Large intestine (tissue), 3 donors: ENCODE measurements around the gene NLRP11. TPM values are rescaled to one million over a fixed set of nuclear protein-coding genes. Genes with fewer than 3 reads are reported as not detected.
A peak's percentile ranks its signal among the peaks of the same experiment; 100 is the strongest.
"Not testable (repeated sequence)": the region's sequence is repeated elsewhere in the genome, so short reads cannot be mapped to it uniquely, and the experiment has no call there.

Experiments
- DNase-seq, 2 donors: peaks; one replicate each; pipeline versions ENCODE4 v3.0.0 to v3.0.0-alpha.2; 2013
- H3K27ac ChIP-seq: one replicate; pipeline ENCODE4 v1.5.1; 2013; ENCODE audit warnings: low read length
- H3K27me3 ChIP-seq: 2 replicates; pipeline ENCODE4 v1.6.1; 2013; ENCODE audit warnings: low read length; ENCODE audit not compliant: control insufficient read depth, insufficient read depth
- H3K36me3 ChIP-seq: 2 replicates; pipeline ENCODE4 v1.6.1; 2013; ENCODE audit warnings: low read length; ENCODE audit not compliant: control insufficient read depth, insufficient read depth
- H3K4me1 ChIP-seq: one replicate; pipeline ENCODE4 v1.6.1; 2013; ENCODE audit warnings: low read length; ENCODE audit not compliant: control insufficient read depth, insufficient read depth
- H3K4me3 ChIP-seq: one replicate; pipeline ENCODE4 v1.5.1; 2013; ENCODE audit warnings: low read length
- H3K9me3 ChIP-seq: one replicate; pipeline ENCODE4 v1.6.1; 2013; ENCODE audit warnings: mild to moderate bottlenecking, low read depth, low read length, moderate library complexity; ENCODE audit not compliant: control insufficient read depth
- WGBS: methylation state at CpG from one replicate; pipeline ENCODE4 v1.1.5; 2013; ENCODE audit warnings: low lambda C conversion rate; ENCODE audit not compliant: insufficient coverage; 5-methylcytosine and 5-hydroxymethylcytosine counted together
- polyA plus RNA-seq: library from polyadenylated mRNA; unstranded; fragments of 120-200 nt; gene quantifications from one replicate; pipeline ENCODE4 v1.2.1, GENCODE V29; 2013

NLRP11 gene
- polyA plus RNA-seq, 1 donor, result 0.04 TPM

- no peak overlapping the region for H3K27ac ChIP-seq
- no peaks in the 10 kb centered on the region for H3K36me3 ChIP-seq
- no peaks in the 10 kb centered on the region for H3K9me3 ChIP-seq
- H3K4me3 ChIP-seq, result no peak overlapping the region
- no peaks in the 10 kb centered on the region for H3K27me3 ChIP-seq
- no peak for DNase-seq
- 92% methylated on average over 7 of the region's 11 CpGs for WGBS
- H3K4me1 ChIP-seq, result no peaks in the 10 kb centered on the region
Observed at GRCh38 chr19:55795021-55795420, 36.8 kb downstream of the NLRP11 start.

DNA sequence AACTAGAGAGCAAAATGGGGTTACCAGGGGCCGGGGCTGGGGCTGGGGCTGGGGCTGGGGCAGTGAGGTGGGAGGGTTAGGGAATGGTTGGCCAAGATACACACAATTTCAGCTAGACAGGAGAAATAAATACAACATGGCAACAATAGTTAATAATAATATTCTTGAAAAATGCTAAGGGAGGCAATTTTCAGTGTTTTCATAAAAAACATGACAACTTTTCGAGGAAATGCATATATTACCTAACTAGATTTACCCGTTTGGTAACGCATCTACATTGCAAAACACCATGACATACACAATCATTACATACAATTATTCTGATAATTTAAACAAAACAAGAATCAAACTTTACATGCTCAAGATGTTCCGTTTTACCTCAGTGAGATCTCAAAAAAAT lies 50.7 kb downstream of the NLRP11 start:
- DNase-seq, result no peak
- Histone ChIP-seq H3K4me3 (no peak overlapping the region), H3K4me1 (no peaks in the 10 kb centered on the region), H3K27me3 (no peaks in the 10 kb centered on the region), H3K27ac (no peak overlapping the region), H3K36me3 (no peaks in the 10 kb centered on the region), H3K9me3 (no peaks in the 10 kb centered on the region)
- WGBS, result 85% methylated on average over 4 of the region's 5 CpGs

- no peaks in the 10 kb centered on the region for H3K27me3 ChIP-seq
- no CpG with 5 or more reads among the region's 16 CpGs for WGBS
Observed at GRCh38 chr19:55778331-55778730, 53.5 kb downstream of the NLRP11 start.

DNA sequence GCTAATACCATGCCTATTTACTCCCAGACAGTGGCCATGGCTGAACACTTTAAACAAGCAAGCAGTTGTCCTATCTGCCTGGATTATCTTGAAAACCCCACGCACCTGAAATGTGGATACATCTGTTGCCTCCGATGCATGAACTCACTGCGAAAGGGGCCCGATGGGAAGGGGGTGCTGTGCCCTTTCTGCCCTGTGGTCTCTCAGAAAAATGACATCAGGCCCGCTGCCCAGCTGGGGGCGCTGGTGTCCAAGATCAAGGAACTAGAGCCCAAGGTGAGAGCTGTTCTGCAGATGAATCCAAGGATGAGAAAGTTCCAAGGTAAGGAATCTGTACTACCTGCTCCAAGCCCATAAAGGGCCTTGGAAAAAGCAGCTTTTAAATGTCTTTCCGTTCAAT lies 54.3 kb downstream of the NLRP11 start:
- Histone ChIP-seq H3K36me3 (no peaks in the 10 kb centered on the region), H3K27ac (no peak overlapping the region)
- no peak for DNase-seq

More at GRCh38 chr19:55778331-55778730, 53.5 kb downstream of the NLRP11 start:
- H3K36me3 ChIP-seq, result no peaks in the 10 kb centered on the region
- no peaks in the 10 kb centered on the region for H3K4me1 ChIP-seq
- H3K27ac ChIP-seq, result no peak overlapping the region
- no peaks in the 10 kb centered on the region for H3K9me3 ChIP-seq
- DNase-seq, result no peak
- H3K4me3 ChIP-seq, result no peak overlapping the region

GRCh38 chr19:55769632-55770031 lies 62.2 kb downstream of the NLRP11 start:
- not testable (repeated sequence) for H3K36me3 ChIP-seq, DNase-seq, H3K4me1 ChIP-seq, H3K9me3 ChIP-seq, H3K4me3 ChIP-seq, H3K27me3 ChIP-seq, H3K27ac ChIP-seq
- WGBS, result 50% methylated on average over 1 of the region's 3 CpGs

More for the DNA sequence above, 54.3 kb downstream of the NLRP11 start:
- no CpG with 5 or more reads among the region's 7 CpGs for WGBS
- H3K4me3 ChIP-seq, result no peak overlapping the region
- no peaks in the 10 kb centered on the region for H3K9me3 ChIP-seq
- H3K4me1 ChIP-seq, result no peaks in the 10 kb centered on the region
- H3K27me3 ChIP-seq, result no peaks in the 10 kb centered on the region

DNA sequence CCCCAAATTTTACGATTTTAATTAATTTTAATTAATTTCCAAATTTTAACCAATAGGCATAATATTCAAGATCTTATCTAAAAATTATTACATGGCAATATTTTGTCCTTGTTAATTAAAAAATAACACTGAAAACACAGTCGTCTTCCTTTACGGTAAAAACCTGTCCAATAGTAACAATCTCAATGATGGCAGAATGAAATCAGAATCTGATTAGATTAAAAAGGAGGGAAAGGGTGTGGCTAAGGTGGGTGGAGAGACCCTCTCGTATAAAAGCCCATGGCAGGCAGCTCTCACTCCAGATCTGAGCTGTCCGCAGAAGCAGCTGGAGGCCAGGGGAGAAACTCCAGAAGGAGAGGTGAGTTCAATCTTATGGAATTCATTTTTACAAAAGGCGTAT lies 63.0 kb downstream of the NLRP11 start, which contains the start of gene RFPL4AL1:
Gene RFPL4AL1, plus strand, starts transcription at position 301 of the 400 bp plus-strand sequence. CDS start 2,687 bp downstream, outside the sequence.
- not testable (repeated sequence) for H3K9me3 ChIP-seq, H3K27me3 ChIP-seq, DNase-seq, H3K36me3 ChIP-seq, H3K4me3 ChIP-seq, H3K4me1 ChIP-seq, H3K27ac ChIP-seq
- WGBS, result no CpG with 5 or more reads among the region's 6 CpGs

DNA sequence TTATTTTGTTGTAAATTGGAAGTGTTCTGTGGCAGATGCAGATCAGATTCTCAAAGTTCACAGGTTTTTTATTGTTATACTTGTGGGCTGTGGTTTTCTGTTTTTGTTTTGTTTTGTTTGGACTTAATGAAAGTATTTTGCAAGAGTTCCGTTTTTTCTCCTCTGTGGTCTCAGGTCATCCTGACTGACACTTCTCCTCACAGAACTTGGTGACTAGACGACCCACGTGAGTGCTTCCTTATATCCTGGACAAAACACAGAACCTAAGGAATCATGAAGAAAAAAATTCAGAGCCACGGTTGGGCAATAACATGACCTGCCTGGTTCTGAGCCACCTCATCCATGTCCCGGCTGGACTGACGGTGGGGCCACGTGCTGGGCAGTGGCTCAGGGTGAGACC lies 65.3 kb downstream of the NLRP11 start:
- Histone ChIP-seq H3K4me3 (no peak overlapping the region), H3K27me3 (no peaks in the 10 kb centered on the region), H3K9me3 (no peaks in the 10 kb centered on the region), H3K27ac (no peak overlapping the region), H3K4me1 (no peaks in the 10 kb centered on the region), H3K36me3 (no peaks in the 10 kb centered on the region)
- no CpG with 5 or more reads among the region's 7 CpGs for WGBS
- DNase-seq, result peak in 1 of 2 donors; percentile 0

- H3K4me1 ChIP-seq, H3K4me3 ChIP-seq, DNase-seq, H3K27me3 ChIP-seq, H3K27ac ChIP-seq, H3K36me3 ChIP-seq, H3K9me3 ChIP-seq: not testable (repeated sequence)
- no CpG with 5 or more reads among the region's 3 CpGs for WGBS
Observed at GRCh38 chr19:55758797-55759196, 73.0 kb downstream of the NLRP11 start, which contains the start of gene RFPL4A. Gene RFPL4A, plus strand, starts transcription at chr19:55759097. Its CDS starts 2,704 bp downstream, at chr19:55761801.

DNA sequence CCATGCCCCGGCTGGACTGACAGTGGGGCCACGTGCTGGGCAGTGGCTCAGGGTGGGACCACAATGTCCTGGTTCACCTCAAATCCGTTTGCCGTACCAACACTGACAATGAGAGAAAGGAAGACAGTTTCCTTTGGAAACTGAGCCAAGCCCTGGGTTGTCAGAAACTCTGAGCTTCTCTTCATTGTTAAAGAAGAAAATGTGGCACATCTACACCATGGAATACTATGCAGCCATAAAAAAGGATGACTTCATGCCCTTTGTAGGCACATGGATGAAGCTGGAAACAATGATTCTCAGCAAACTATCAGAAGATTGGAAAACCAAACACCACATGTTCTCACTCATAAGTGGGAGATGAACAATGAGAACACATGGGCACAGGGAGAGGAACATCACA lies 75.0 kb downstream of the NLRP11 start:
- DNase-seq, H3K4me1 ChIP-seq, H3K4me3 ChIP-seq, H3K36me3 ChIP-seq, H3K27me3 ChIP-seq, H3K9me3 ChIP-seq, H3K27ac ChIP-seq: not testable (repeated sequence)
- no CpG with 5 or more reads among the region's 4 CpGs for WGBS

DNA sequence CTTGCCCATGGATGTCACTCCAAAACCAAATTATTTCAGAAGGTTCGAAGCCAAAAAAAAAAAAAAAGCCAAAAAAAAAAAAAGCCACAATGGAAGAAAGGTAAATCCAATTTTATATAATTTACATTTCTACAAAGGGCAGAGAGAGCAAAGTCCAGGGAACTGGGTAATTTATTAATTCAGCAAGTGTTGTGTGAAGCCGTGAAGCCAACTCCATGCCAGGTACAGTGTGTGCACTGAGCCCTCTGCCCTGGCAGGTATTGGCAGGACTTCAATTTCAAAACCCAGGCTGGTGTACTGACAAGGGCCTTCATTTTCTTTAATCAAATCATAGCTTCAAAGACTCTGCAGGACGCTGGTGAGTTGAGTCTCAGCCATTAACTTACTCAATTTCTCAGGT lies 78.4 kb downstream of the NLRP11 start:
- 100% methylated on average over 1 of the region's 3 CpGs for WGBS
- no peaks in the 10 kb centered on the region for H3K4me1 ChIP-seq
- DNase-seq, result no peak
- no peaks in the 10 kb centered on the region for H3K9me3 ChIP-seq
- H3K36me3 ChIP-seq, result no peaks in the 10 kb centered on the region
- H3K27ac ChIP-seq, result no peak overlapping the region
- H3K27me3 ChIP-seq, result no peaks in the 10 kb centered on the region
- no peak overlapping the region for H3K4me3 ChIP-seq

- Histone ChIP-seq H3K4me3 (no peak overlapping the region), H3K4me1 (no peaks in the 10 kb centered on the region), H3K36me3 (no peaks in the 10 kb centered on the region), H3K9me3 (no peaks in the 10 kb centered on the region), H3K27me3 (no peaks in the 10 kb centered on the region), H3K27ac (no peak overlapping the region)
- 100% methylated on average over 1 of the region's 6 CpGs for WGBS
- no peak for DNase-seq
Observed at GRCh38 chr19:55750715-55751114, 81.1 kb downstream of the NLRP11 start.
